Stimulated activated CD4-positive, alpha-beta T cell treated with anti-CD3 and anti-CD28 coated beads, Interleukin-12 subunit alpha, Interleukin-12 subunit beta, amount 100 ng/mL, for 4 hours (primary cell): ENCODE measurements around the gene C19orf33.

ENCODE experiments used
- DNase-seq: peaks from one replicate; pipeline ENCODE4 v3.0.0-alpha.2; 2020

The C19orf33 gene

GRCh38 chr19:38280030-38280921, 23.8 kb upstream of the C19orf33 start:
- no peak for DNase-seq

GRCh38 chr19:38281811-38282566, 22.1 kb upstream of the C19orf33 start:
- DNase-seq, result no peak

- no peak for DNase-seq
Measured at GRCh38 chr19:38283271-38283670, 20.8 kb upstream of the C19orf33 start.

- no peak for DNase-seq
Measured at GRCh38 chr19:38284422-38284821, 19.6 kb upstream of the C19orf33 start.

- no peak for DNase-seq
Measured at GRCh38 chr19:38285567-38285966, 18.5 kb upstream of the C19orf33 start.

GRCh38 chr19:38287604-38288003, 16.4 kb upstream of the C19orf33 start:
- DNase-seq, result no peak

- no peak for DNase-seq
Measured at GRCh38 chr19:38288123-38288855, 15.8 kb upstream of the C19orf33 start.

- DNase-seq, result no peak
Measured at GRCh38 chr19:38289955-38290354, 14.1 kb upstream of the C19orf33 start.

- DNase-seq, result no peak
Measured at GRCh38 chr19:38290631-38291147, 13.4 kb upstream of the C19orf33 start.

GRCh38 chr19:38291855-38292254, 12.2 kb upstream of the C19orf33 start:
- no peak for DNase-seq

GRCh38 chr19:38293281-38293680, 10.8 kb upstream of the C19orf33 start:
- DNase-seq, result no peak

GRCh38 chr19:38294090-38294489, 10.0 kb upstream of the C19orf33 start:
- DNase-seq, result no peak

- DNase-seq, result no peak
Measured at GRCh38 chr19:38298821-38299680, 5.0 kb upstream of the C19orf33 start.

GRCh38 chr19:38304352-38304865, 358 bp downstream of the C19orf33 start:
- no peak for DNase-seq

- no peak for DNase-seq
Measured at GRCh38 chr19:38304866-38305429, 897 bp downstream of the C19orf33 start.

- no peak for DNase-seq
Measured at GRCh38 chr19:38306236-38306635, 2.2 kb downstream of the C19orf33 start.

GRCh38 chr19:38307076-38307475, 3.0 kb downstream of the C19orf33 start:
- no peak for DNase-seq

- no peak for DNase-seq
Measured at GRCh38 chr19:38307597-38307996, 3.5 kb downstream of the C19orf33 start.

GRCh38 chr19:38308006-38308766, 4.1 kb downstream of the C19orf33 start:
- DNase-seq, result no peak

GRCh38 chr19:38308926-38309614, 5.0 kb downstream of the C19orf33 start:
- DNase-seq, result no peak
